Cardiac fibroblast (primary cell): Measurements from ENCODE around the gene PSMF1.

ENCODE experiments used
- DNase-seq, 2 donors: peaks; one replicate each; pipeline versions ENCODE4 v3.0.0 to v3.0.0-alpha.2; 2010; ENCODE audit warnings: low read depth in 2 of 2
- H3K4me3 ChIP-seq, 2 donors: replicated peaks in 1 of 2; 1 replicate in 1 of 2; 2 replicates in 1 of 2; pipeline ENCODE4 v1.5.1; 2011; ENCODE audit warnings: low read depth in 2 of 2, low read length in 2 of 2, mild to moderate bottlenecking in 2 of 2, moderate library complexity in 1 of 2
- TF ChIP-seq, protein P1 (sequence below): IDR thresholded peaks from one replicate; pipeline ENCODE4 v1.5.1; 2011; ENCODE audit warnings: low read depth, mild to moderate bottlenecking, low read length, inconsistent platforms

PSMF1 gene

DNA sequence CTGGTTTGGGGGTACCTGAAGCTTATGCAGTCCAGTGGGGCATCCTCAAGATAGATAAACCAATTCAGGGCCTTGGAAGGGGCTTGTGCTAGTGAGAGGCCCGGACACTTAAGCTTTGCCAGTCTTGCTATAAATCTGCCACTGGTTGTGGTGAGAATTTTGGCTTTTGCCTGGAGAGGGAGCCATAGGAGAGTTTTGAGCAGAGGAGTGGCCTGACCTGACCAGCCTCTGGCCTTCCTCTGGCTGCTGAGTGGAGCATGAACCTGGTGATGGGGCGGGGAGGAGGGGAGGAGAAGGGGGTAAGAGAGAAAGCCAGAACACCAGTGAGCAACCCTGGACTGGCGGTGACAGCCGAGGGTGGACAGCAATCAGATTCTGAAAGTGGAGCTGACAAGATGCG, 59.3 kb downstream of the PSMF1 start:
- TF ChIP-seq, protein P1, sequence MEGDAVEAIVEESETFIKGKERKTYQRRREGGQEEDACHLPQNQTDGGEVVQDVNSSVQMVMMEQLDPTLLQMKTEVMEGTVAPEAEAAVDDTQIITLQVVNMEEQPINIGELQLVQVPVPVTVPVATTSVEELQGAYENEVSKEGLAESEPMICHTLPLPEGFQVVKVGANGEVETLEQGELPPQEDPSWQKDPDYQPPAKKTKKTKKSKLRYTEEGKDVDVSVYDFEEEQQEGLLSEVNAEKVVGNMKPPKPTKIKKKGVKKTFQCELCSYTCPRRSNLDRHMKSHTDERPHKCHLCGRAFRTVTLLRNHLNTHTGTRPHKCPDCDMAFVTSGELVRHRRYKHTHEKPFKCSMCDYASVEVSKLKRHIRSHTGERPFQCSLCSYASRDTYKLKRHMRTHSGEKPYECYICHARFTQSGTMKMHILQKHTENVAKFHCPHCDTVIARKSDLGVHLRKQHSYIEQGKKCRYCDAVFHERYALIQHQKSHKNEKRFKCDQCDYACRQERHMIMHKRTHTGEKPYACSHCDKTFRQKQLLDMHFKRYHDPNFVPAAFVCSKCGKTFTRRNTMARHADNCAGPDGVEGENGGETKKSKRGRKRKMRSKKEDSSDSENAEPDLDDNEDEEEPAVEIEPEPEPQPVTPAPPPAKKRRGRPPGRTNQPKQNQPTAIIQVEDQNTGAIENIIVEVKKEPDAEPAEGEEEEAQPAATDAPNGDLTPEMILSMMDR: peak; percentile 12
- no peak overlapping the region for H3K4me3 ChIP-seq
- peak; percentile 19 to 24 for DNase-seq

DNA sequence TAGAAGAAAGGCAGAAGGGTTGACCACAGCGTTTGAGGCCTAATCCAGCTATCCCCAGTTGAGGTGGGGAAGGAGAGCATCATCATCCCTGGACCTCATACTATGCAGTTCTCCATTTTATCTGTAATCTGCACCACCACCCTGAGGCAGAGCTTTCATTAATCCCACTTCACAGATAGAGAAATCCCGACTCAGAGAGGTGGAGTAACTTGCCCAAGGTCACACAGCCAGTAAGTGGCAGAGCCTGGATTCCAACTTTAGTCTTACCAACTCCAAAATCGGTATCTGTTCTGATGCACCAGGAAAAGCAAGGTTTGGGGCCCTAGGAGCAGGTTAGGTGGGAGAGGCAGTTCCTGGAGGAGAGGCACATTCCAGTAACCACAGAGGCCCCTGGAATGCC, 59.7 kb downstream of the PSMF1 start:
- no peak for DNase-seq
- TF ChIP-seq, protein P1: no peak

DNA sequence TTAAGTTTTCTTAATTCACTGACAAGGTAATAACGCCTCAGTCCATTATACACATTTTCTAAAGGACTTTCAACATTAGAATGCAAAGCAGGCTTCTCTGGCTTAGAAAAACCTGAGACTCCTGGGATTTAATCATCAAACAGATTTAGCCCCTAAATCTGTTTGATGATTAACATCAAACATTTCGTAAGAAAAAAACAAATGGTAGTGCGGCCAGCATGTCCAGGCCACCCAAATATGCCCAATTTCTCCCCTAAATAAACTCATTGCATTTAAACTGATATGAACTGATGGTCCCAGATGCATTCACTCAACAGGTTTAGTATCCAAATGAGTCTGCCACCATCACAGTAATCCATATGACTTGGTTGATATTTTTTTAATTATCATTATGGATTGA, 60.2 kb downstream of the PSMF1 start:
- no peak for DNase-seq
- TF ChIP-seq, protein P1: no peak
- no peak overlapping the region for H3K4me3 ChIP-seq

More for the DNA sequence above, 59.7 kb downstream of the PSMF1 start:
- no peak overlapping the region for H3K4me3 ChIP-seq

GRCh38 chr20:1180949-1181348, 62.5 kb downstream of the PSMF1 start:
- TF ChIP-seq, protein P1: no peak
- DNase-seq: no peak
- H3K4me3 ChIP-seq: no peak overlapping the region

- DNase-seq: no peak
- H3K4me3 ChIP-seq: no peak overlapping the region
- TF ChIP-seq, protein P1: no peak
Measured at GRCh38 chr20:1182106-1182505, 63.7 kb downstream of the PSMF1 start.

- TF ChIP-seq, protein P1: no peak
- no peak for DNase-seq
- H3K4me3 ChIP-seq: no peak overlapping the region
Measured at GRCh38 chr20:1183153-1183552, 64.8 kb downstream of the PSMF1 start.

DNA sequence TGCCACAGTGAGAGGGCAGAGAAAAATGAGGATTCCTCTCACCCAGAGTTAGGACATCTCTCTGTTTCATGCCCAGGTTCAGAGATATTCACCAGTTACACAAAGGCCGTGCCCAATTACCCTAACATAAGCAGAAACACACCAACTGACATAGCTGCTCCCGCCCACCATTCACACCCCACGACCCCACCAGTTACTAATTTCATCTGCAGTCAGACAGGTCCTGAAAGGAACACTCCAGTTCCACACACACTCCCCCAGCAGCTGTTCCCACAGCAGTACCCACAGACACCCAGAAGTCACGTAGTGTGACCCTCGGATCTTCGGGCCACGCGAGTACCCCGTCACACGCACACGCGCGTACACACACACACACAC, 65.8 kb downstream of the PSMF1 start:
- H3K4me3 ChIP-seq: no peak overlapping the region
- TF ChIP-seq, protein P1: no peak
- DNase-seq: no peak
